OCI-LY1 (cell line): Measurements from ENCODE around the gene NIPSNAP2.

Experiments used
- CTCF ChIP-seq: fragments of 200-600 bp; sonication (generic), shearing (Covaris generic); IDR thresholded peaks from 2 replicates; pipeline ENCODE4 v1.5.1; 2017; ENCODE audit warnings: mild to moderate bottlenecking, antibody characterized with exemption, low read length, moderate library complexity, mixed read lengths
- EZH2 ChIP-seq: fragments of 200-600 bp; sonication (generic), shearing (Covaris generic); IDR thresholded peaks from 2 replicates; pipeline ENCODE4 v1.8.0; 2017; ENCODE audit warnings: borderline replicate concordance, mixed run types, mild to moderate bottlenecking, antibody characterized with exemption, low read length, moderate library complexity, mixed read lengths

GRCh38 chr7:56007167-56007652, 42.8 kb downstream of the NIPSNAP2 start:
- no peak for TF ChIP-seq CTCF
- TF ChIP-seq EZH2 = no peak
